HG02763 (cell line): Measurements from ENCODE around the gene LRRC8A.
"Not testable (repeated sequence)": the region's sequence is repeated elsewhere in the genome, so short reads cannot be mapped to it uniquely, and the experiment has no call there.

Experiments
- ATAC-seq: cut with Tn5 transposase; IDR thresholded peaks from one replicate; pipeline ENCODE4 v1.9.1; 2021; ENCODE audit warnings: mild to moderate bottlenecking, moderate library complexity; ENCODE audit not compliant: unreplicated experiment

Gene LRRC8A

DNA sequence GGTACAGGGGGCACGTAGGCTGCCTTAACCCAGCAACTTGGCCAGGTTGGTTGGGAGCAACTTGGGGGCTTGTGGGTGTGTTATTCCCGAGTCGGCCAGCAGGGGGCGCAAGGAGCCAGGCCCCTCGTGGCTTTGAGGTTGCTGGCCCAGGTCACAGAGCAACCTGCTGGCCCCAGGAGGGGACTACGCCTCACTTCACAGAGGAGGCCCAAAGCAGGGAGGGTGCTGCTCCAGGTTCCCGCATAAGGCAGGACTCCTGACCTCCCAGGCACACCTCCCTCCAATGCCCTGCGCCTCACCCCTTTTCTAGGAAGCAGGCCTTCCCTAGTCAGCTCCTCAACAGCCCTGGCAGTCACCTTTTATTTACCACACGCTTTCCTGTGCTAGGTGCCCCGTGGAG, 18.3 kb upstream of the LRRC8A start:
- ATAC-seq: no peak

DNA sequence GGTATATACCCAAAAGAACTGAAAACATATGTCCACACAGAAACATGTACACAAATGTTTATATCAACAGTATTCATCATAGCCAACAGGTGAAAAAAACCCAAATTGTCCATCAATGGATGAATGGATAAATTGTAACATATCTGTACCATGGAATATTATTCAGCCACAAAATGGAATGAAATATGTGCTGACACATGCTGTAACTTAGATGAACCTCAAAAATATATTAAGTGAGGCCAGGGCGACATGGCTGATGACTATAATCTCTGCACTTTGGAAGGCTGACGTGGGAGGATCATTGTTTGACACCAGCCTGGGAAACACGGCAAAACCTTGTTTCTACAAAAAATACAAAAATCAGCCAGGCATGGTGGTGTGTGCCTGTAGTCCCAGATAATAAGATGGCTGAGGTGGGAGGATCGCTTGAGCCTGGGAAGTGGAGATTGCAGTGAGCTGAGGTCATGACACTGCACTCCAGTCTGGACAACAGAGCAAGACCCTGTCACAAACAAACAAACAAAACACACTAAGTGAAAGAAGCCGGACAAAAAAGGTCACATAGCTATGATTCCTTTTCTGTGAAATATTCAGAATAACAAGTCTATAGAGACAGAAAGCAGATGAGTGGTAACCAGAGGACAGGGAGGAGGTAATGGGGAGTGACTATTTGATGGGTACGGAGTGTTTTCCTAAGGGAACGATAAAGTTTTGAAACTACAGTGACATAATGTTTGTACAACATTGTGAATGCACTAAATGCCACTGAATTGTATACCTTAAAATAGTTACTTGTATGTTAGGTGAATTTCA, 11.6 kb upstream of the LRRC8A start:
- ATAC-seq: no peak

DNA sequence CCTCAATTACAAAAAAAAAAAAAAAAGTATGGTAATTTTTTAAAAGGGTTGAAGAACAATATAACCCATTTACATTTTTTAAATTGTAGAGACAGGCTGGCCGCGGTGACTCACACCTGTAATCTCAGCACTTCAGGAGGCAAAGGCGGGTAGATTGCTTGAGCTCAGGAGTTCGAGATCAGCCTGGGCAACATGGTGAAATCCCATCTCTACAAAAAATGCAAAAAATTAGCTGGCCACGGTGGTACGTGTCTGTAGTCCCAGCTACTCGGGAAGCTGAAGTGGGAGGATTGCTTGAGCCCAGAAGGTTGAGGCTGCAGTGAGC, 11.0 kb upstream of the LRRC8A start:
- not testable (repeated sequence) for ATAC-seq

DNA sequence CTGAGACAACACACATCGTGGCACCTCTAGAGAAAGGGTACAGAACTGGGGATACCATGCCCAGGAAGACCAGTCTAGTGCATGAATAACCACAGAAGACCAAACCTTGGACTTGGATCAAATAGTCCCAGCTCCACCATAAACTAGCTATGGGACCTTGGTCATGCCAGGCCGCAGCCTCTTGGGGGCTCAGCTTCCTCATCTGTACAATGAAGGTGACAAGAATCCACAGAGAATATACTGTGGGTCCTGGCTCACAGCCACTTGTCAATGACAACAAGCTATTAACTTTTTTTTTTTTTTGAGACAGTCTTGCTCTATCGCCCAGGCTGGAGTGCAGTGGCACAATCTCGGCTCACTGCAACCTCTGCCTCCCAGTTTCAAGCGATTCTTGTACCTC, 4.1 kb upstream of the LRRC8A start:
- no peak for ATAC-seq

DNA sequence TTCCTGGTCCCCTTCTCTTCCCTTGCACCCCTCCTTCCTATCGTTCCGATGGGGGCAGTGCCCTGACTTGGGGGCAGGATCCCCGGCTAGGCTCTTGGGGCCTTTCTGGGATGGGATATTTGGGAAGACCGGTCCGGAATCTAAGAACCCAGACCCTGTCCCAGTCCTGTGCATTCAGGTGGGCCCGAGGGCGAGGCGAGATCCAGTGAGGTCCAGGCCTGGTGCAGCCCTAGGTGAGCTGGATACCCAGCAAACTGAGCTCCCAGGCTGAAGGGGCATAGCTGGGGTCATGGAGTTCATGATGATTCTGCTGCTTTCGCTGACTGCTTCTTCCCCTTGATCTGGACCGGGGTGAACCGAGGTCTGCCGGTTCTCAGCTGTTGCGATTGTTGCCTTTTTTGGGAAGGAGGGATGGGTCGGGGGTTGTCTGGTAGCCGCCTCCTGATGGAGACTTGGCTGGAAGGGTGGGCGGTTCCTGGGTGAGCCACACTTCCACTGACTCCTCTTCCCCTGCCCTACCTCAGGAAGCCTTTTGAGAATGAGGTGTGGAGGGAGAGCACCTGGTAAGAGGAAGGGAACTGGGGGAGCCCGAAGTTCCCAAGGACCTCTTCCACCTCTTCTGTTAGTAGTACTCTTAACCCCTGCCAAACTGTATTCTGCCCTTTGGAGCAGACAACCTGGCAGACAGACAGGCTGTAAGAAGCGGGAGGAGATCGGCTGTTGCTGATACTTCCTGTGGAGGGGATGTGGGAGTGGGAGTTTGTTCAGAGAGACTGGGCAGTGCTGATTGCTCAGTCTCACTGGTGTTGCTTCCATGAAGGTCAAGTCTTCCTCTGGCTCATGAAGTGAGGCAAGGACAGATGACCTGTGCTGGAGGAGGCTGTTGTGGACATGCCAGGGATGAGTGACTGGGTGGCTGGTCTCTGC, 1.0 kb downstream of the LRRC8A start:
- no peak for ATAC-seq

DNA sequence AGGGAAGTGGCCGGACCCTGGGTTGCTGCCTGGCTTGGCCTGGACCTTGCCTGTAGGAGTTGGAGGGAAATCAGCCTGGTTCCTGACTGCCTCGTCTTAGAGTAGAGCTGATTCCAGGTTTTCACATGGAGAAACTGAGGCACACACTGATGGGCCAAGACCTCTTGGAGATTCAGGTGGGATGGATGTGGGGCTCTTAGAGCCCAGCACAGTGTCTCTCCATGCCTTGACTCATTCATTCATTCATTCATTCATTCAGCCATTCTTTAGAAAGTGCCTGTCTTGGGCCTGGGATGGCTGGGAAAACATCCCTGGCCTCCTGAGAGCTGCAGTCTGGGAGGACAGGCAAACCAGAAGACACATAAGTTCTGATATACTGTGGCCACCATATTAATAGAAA, 2.2 kb downstream of the LRRC8A start:
- no peak for ATAC-seq

DNA sequence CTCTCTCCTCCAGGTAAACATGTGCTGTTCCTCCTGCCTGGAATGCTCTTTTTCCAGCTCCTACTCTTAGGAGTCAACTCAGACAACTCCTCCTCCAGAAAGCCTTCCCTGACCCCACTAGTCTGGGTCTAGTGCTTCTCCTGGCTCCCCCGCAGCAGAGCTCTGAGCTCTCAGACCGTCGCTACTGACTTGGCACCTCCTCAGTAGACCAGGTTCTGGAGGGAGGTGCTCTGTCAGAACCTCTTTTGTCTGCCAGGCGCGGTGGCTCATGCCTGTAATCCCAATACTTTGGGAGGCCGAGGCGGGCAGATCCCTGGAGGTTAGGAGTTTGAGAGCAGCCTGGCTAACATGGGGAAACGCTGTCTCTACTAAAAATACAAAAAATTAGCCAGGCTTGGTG, 3.4 kb downstream of the LRRC8A start:
- no peak for ATAC-seq

DNA sequence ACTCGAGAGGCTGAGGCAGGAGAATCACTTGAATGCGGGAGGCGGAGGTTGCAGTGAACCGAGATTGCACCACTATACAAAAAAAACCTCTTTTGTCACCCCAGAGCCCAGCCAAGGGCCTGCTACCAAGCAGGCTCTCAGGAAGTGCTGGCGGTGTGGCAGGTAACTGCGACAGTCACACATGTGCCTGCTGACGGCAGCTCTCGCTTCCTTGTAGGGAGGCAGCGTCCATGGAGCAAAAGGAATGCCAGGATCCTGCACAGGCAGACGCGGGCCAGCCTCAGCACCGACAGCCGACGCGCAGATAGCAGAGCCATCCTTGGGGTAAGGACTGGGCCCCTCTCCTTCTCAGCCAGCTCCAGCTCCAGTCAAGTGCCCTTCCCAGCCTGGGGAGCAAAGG, 3.9 kb downstream of the LRRC8A start:
- ATAC-seq: no peak

DNA sequence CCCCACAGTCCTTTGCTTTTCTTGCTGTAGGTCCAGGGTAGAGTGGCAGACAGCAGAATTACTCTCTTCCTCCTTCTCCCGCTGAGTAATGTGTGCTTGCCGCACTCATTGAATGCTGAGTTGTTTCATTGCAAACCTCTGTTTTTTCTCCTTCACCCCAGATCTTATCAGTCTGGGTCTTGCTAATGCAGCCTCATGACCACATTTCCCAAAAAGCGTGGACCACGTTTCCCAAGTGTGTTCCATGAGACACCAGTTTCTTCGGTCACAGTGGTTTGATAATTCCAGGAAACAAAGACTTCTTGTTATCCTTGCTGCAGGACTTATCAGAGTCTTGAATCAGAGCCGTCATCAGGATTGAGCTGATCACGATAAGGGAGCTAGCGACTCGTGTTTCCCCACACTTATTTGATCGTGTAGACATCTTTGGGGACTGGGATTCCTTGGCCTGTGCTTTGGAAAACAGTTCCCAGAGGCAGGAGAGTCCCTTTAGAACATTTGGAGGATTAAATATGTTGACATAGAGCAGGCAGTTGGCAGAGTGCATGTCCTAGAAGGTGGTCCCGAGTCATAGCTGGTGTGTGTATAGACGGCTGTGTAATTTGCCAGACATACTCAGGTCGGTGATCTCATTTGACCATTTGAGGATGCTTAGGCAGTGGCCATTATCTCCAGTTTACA, 4.4 kb downstream of the LRRC8A start:
- no peak for ATAC-seq

DNA sequence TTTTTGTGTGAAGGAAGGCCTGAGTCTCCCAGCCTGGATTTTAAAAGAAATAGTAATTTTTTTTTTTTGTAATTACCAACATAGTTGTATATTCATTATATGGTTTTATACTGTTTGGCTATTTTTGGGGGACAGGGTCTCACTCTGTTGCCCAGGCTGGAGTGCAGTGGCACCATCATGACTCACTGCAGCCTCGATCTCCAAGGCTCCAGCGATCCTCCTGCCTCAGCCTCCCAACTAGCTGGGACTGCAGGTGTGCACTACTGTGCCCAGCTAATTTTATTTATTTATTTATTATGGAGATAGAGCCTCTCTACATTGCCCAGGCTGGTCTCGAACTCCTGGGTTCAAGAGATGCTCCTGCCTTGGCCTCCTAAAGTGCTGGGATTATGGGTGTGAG, 5.1 kb downstream of the LRRC8A start:
- no peak for ATAC-seq

DNA sequence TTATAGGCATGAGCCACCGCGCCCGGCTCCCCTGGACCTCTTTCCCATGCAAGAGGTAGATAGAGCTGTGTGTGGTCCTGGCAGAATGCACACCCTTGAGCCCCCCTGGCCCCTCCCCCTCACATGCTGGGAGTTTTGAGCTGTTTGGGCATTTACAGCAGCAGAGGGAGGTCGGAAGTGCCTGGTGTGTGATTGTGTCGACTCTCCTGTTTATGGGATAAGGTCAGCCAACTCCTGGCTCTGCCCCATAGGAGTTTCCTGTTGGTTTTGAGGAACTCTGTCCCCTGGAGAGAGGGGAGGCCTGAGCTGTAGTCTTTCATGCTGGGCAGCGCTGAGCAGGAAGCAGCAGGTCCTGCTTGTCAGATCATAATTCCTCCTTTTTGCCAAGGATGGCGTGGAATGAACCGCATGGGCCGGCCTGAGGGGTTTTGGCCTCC, 6.0 kb downstream of the LRRC8A start:
- ATAC-seq: no peak

DNA sequence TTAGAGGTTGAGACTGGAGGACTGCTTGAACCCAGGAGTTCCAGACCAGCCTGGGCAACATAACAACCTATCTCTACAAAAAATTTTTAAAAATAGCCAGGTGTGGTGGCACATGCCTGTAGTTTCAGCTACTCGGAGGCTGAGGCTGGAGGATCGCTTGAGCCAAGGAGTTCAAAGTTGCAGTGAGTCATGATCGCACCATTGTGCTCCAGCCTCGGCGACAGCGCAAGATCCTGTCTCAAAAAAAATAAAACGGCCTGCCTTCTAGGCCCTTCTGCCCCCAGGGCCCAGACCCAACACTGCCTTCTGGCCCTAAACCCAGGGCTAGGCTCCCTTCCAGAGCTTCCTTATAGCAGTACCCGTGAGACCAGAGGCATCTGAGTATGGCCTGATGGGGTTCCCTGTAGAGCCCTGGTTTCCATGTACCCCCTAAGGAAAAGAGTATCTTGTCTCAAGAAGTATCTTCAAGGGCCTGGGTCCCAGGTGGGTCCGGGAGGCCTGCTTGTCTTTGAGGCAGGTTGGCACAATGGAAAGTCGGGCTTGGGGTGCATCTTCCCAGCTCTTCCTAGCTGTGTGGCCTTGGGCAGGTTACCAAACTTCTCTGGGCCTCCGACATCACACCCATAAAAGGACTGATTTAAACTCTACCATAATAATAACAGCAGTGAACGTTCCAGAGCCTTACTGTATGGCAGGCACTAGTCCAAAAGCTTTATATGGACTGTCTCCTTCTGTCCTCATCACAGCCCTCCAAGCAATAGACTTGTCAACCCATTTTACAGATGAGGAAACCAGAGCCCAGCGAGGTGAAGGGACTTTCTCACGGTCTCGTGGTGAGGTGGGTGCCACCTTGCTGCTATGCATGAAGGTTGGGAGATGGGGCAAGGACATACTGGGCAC, 9.6 kb downstream of the LRRC8A start:
- ATAC-seq: no peak

DNA sequence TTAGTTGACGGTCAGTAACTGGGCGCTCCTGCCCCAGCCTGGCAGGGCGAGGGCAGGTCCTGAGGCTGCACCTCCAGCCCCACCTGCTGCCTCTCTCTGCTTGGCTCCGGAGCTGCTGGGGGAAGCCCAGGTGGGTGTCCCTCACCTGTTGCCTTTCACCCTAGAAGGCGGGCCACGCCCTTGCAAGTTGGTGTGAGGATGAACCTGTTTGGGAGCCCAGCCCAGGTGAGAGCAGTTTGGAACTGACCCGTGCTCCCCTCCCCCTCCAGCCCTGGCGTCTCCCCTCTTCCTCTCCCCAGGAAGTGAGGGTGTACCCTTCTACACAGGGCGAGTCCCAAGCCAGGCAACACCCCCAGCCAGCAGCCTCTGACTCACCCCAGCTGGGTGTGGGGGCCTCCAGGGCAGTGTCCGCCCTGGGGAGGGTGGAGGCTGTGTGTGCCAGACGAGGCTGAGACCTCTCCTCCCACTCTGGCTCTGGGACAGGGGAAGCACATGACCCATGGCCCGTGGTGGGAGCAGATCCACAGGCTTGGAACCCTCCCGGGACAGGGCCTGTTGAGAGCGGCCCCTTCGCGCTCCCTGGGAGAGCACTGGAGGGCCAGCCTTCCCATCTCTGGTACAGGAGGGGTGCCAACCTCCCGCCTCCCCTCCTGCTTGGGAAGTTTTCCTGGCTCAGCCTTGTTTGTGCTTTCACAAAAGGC, 10.4 kb downstream of the LRRC8A start:
- ATAC-seq: no peak

DNA sequence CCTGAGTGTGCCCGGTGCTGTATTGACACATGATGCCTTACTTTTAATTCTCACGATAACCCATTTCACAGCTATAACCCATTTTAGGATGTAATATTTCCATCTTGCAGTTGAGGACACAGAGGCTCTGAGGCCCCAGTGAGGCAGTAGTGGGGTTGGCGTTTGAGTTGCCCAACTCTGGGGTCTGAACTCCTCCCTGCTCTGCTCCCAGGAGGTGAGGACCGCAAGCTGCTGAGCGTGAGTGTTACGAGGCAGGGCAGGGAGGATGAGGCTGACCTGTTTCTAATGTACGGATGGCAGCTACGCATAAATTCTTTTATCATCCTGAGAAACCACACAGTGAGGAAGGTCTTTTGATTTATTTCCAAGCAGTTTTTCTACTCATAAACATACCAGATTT, 11.4 kb downstream of the LRRC8A start:
- no peak for ATAC-seq

DNA sequence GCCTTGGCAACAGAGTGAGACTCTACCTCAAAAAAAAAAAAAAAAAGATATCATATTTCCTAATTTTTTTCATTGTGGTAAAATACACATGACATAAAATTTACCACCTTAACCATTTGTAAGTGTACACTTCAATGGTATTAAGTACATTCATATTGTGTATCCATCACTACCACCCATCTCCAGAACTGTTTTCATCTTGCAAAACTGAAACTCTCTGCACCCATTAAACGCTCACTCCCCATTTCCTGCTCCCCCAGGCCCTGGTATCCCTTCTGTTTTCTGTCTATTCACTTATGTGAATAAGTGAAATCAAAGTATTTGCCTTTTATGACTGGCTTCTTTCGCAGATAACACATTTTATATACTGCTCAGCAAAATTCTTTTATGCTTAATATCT, 12.8 kb downstream of the LRRC8A start:
- ATAC-seq: no peak

DNA sequence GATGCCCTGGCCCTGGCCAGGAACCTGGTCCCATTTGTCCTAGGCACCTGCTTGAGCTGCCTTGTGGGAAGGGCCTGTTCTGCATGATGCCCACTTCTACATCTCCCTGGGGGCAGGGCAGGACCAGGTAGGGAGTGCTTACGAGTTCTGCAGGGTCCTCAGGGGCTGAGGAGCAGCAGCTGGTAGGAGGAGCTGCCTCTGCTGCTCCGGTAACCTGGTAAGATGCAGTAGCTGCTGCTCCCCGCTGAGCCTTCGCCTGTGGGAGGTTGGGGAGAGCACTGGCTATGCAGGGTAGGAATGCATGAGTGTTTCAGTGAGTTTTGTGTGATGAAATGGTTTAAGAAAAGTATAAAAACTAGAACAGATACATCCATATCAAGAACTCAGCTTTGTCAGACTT, 13.6 kb downstream of the LRRC8A start:
- ATAC-seq: no peak

DNA sequence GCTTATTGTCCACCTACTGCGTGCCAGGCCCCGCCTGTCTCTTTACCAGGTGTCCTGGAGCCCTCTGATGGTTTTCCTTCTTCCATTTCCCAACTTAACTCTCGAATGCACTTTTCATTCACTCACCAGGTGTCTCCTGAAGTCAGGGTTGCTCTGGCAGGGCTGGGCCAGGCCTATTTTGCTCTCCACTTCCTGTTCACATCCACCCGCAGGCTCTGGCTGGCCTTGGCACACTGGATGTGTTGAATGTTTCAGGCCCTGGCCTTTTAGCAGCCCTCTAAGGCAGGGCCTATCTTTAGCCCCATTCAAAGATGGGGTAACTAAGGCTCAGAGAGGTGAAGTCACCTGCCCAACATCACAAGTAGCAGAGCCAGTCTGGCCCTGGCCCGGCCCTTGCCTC, 16.4 kb downstream of the LRRC8A start:
- no peak for ATAC-seq

DNA sequence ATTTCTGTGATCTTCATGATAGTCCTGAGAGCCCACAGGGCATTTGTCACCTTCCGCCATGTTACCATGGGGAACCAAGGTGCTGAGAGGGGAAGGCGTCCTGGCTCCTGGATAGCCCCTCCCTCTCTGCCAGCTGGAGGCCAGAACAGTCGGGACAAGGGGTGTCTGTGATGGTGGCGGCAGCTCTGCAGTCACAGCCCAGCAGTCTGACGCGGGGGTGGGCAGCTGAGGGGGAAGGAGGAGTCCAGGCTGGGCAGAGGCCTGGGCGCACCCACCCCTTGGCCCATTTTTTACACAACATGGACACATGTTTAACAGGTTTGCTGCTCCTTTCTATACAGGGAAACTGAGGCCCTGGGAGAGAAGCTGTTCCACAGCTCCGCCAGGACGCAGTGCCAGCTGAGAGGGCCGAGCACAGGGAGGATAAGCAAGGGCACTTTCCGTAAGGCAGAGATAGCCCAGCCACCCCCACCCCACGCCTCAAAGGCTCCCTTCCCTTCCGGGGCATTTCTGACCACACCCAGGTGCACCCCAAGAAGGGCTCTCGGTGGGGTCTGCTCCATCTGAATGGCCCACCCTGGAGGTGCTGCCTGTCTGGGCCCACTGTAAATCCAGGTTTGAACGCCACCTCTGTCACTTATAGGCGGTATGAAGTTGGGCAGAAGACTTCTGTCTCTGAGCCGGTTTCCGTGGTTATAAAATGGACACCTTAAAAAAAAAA, 17.1 kb downstream of the LRRC8A start:
- ATAC-seq: no peak

DNA sequence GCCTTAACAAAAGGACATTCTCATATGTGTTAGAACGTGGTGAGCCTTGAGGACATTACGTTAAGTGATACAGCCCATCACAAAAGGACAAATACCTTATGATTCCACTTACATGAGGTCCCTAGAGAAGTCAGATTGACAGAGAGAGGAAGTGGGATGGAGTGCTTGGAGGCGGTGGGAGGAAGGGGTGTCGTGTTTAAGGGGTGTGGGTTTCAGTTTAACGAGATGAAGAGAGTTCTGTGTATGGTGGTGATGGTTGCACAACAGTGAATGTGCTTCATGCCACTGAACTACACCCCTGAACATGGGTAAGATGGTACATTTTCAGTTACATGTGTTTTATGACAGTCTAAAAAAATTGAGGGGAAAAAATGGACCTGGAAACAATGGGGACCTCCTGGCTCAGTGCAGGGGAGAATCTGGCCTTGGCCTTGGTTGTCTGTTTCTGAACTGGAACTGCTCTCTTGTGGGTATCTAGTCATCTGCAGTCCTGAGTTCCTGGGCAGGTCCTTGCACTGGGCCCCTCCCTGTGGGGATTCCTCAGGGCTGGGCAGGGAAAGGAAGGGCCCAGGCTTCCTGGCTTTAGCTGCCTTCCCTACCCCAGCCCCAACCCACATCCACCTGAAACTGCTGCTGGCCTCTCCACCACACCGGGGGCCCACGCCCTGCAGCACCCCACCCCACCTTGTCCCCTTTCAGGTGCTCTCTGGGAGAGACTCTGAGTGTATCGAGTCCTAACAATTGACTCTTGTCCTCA, 17.8 kb downstream of the LRRC8A start:
- ATAC-seq: no peak
